SHP77 treated with DMSO at 0.1 percent for 48 hours (cell line): ENCODE measurements around the gene POLR2C.

Source experiments
- DNase-seq: peaks from one replicate; lab custom pipeline; 2025; lab: John Stamatoyannopoulos, UW

Gene POLR2C

GRCh38 chr16:57452021-57452420 lies 10.5 kb upstream of the POLR2C start:
- DNase-seq, result no peak

GRCh38 chr16:57462978-57463362 lies 491 bp downstream of the POLR2C start:
- no peak for DNase-seq

GRCh38 chr16:57464523-57464922 lies 2.0 kb downstream of the POLR2C start:
- DNase-seq, result no peak

GRCh38 chr16:57468346-57468745 lies 5.9 kb downstream of the POLR2C start:
- DNase-seq, result no peak

GRCh38 chr16:57469046-57469445 lies 6.6 kb downstream of the POLR2C start:
- no peak for DNase-seq

- DNase-seq, result no peak
These were observed 7.5 kb downstream of the POLR2C start for GRCh38 chr16:57469917-57470470.

- no peak for DNase-seq
These were observed 8.2 kb downstream of the POLR2C start for GRCh38 chr16:57470711-57471110.

- DNase-seq, result no peak
These were observed 8.7 kb downstream of the POLR2C start for GRCh38 chr16:57471209-57471608.

- no peak for DNase-seq
These were observed 9.6 kb downstream of the POLR2C start for GRCh38 chr16:57471852-57472664.

- DNase-seq, result no peak
These were observed 10.2 kb downstream of the POLR2C start for GRCh38 chr16:57472665-57473060.

GRCh38 chr16:57473176-57473840 lies 10.8 kb downstream of the POLR2C start:
- no peak for DNase-seq

- DNase-seq, result no peak
These were observed 11.4 kb downstream of the POLR2C start for GRCh38 chr16:57473906-57474305.

- DNase-seq, result no peak
These were observed 12.5 kb downstream of the POLR2C start for GRCh38 chr16:57474671-57475661.

- DNase-seq, result no peak
These were observed 13.3 kb downstream of the POLR2C start for GRCh38 chr16:57475711-57476339.

GRCh38 chr16:57476546-57477410 lies 14.3 kb downstream of the POLR2C start:
- DNase-seq, result no peak

GRCh38 chr16:57477531-57478202 lies 15.2 kb downstream of the POLR2C start:
- no peak for DNase-seq

- no peak for DNase-seq
These were observed 16.1 kb downstream of the POLR2C start for GRCh38 chr16:57478396-57479204.

- peak; percentile 17 for DNase-seq
These were observed 16.9 kb downstream of the POLR2C start for GRCh38 chr16:57479205-57479975.
